HPDE6-E6E7 (cell line): ENCODE data around the gene DNM2.
"Not testable (repeated sequence)": the region's sequence is repeated elsewhere in the genome, so short reads cannot be mapped to it uniquely, and the experiment has no call there.

Experiments used
- DNase-seq: peaks from one replicate; pipeline ENCODE4 v3.0.0; 2011; ENCODE audit warnings: missing footprints; ENCODE audit errors: extremely low spot score

The DNM2 gene

DNA sequence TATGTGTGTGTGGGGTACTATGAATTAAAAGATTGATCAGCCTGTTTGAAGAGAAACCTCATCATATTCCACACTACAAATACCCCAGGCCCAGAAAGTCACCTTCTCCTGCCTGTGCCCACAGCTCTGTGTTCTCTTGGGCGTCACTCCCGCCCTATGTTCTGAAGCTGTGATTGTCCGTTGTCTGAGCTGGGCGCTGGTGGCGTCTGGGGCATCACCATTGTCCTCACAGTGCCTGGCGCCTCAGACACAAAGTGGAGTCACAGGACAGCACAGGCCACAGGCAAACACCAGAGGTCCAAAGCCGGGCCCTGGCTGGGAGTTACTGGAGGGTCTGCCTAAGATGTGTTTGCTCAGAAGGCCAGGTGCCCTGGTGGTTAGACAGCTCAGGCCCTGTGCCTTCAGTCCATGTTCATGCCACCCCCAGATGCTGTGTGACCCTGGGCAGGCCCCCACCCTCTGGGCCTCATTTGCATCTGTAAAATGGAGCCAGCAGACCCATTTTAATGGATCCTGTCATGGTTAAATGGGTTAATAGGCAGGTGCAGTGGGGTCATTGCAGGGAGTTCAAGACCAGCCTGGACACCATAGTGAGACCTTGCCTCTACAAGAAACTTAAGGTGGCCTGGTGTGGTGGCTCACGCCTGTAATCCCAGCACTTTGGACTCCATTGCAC is 34.5 kb downstream of the DNM2 start:
- DNase-seq, result no peak

DNA sequence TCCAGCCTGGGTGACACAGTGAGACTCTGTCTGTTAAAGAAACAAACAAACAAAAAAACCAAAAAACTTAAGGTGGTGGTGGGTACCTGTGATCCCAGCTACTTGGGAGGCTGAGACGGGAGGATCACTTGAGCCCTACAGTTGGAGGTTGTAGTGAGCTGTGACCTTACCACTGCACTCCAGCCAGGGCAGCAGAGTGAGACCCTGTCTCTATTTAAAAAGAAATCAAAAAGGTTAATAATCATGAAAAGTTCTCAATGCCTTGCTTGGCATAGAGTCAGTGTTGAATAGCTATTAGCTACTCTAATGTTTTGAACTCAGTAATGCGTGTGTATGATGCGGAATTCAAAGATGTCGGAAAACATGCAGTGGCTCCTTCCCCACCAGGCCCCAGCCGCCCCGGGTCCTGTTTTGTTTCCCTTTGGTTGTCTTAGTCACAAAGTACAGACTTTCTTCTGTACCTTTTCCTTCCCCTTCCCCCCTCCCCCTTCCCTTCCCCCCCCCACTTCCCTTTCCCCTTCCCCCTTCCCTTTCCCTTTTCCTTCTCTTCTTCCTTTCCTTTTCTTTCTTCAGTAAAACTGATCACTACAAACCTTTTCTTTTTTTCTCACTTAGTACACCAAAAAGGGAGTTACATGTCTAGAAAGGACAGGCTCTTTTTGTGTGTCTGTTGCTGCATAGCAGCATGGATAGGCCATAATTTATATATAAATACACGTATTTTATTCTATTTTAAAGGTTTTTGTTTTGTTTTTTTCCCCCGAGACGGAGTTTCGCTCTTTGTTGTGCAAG is 35.2 kb downstream of the DNM2 start:
- no peak for DNase-seq

GRCh38 chr19:10756371-10756770 is 38.5 kb downstream of the DNM2 start:
- DNase-seq, result no peak

GRCh38 chr19:10756791-10757190 is 38.9 kb downstream of the DNM2 start:
- no peak for DNase-seq

- not testable (repeated sequence) for DNase-seq
Measured at GRCh38 chr19:10758050-10758449, 40.2 kb downstream of the DNM2 start.

GRCh38 chr19:10758978-10759377 is 41.1 kb downstream of the DNM2 start:
- DNase-seq, result no peak

GRCh38 chr19:10760273-10760944 is 42.5 kb downstream of the DNM2 start:
- no peak for DNase-seq

- DNase-seq, result no peak
Measured at GRCh38 chr19:10761443-10762250, 43.8 kb downstream of the DNM2 start.

DNA sequence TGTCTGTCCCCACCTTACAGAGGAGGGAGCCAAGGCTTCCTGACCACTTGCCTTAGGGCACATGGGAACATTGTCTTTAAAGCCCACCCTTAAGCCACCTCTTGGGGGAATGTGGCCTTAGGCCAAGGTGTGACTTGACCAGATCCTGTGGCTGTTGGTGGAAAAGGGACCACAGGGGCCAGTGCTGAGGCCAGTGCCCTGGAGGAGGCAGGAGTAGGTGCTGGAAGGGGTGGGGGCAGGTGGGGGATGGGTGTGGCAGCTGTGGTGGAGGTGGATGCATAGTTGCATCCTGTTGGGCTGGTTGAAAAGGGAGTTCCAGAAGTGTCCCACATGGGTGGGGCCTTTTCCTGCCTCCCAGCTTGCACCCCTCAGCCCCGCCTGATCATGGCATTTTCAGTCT is 44.8 kb downstream of the DNM2 start:
- DNase-seq, result no peak

DNA sequence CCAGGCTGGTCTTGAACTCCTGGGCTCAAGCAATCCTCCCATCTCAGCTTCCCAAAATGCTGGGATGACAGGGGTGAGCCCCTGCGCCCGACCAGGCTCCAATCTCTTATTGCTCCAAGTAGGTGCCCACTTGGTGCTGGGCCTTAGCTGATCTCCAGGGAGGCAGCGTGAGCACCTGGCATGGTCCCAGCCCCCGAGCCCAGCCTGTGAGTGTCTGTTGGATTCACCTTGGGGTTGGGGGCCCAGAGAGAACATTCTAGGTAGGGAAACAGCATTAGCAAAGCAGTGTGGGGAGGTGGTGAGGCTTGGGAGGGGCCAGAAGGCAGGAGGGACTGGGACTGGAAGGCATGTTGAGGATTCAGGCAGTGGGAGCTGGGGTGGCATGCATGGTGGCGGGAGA is 45.5 kb downstream of the DNM2 start:
- no peak for DNase-seq

DNA sequence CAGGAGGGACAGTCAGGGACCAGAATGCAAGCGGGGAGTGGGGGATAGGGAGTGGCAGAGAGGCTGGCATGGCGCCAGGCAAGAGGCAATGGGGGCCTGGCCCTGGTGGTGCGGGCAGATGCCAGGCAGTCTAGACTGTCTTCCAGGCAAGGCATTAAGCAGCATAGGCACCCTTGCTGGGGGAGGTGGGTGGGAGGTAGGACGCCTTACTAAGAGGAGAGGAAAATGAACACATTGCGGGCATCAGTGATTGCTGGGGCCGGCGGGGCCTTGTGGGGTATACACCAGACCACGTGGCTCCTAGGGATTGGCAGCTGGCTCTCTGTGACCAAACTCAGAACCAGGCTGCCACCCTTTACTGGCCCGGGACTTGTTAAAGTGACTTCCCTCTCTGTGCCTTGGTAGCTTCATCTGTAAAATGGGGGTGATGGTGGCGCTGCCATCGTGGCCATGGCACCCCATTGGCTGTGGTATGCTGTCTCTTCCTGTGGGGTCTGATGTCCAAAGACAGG is 46.0 kb downstream of the DNM2 start:
- DNase-seq, result no peak

GRCh38 chr19:10764340-10764894 is 46.5 kb downstream of the DNM2 start:
- DNase-seq, result no peak

GRCh38 chr19:10766049-10766623 is 48.3 kb downstream of the DNM2 start:
- no peak for DNase-seq

- DNase-seq, result no peak
Measured at GRCh38 chr19:10766671-10767201, 48.9 kb downstream of the DNM2 start.

DNA sequence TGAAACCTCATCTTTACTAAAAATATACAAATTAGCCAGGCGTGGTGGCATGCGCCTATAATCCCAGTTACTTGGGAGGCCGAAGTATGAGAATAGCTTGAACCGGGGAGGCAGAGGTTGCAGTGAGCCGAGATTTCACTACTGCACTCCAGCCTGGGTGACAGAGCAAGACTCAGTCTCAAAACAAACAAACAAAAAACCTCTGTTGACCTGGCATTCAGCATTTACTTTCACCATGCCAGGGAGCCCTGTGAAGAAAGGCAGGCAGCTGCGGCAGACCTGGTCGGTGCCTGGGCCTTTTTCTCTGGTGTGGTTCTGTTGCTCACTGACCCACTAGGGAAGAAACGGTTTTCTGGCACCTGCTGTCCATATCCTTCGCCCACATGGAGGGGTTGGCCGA is 49.8 kb downstream of the DNM2 start:
- DNase-seq, result no peak

DNA sequence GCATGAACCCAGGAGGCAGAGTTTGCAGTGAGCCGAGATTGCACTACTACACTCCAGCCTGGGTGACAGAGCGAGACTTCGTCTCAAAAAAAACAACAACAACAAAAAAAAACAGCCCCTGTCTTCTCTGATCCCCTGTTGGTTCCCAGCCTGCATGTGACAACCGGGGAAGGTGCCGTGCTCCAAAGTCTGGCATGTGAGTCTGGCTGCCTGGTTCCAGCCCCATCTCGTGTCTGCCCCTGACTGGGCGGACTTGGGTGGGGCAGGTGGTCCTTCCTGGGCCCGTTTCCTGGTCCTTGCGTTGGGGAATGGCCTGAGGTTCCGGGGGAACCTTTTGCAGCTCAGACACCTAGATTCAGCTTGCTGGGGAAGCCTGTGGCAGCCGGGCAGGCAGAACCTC is 50.5 kb downstream of the DNM2 start:
- DNase-seq, result no peak

GRCh38 chr19:10768936-10769335 is 51.1 kb downstream of the DNM2 start:
- DNase-seq, result no peak

DNA sequence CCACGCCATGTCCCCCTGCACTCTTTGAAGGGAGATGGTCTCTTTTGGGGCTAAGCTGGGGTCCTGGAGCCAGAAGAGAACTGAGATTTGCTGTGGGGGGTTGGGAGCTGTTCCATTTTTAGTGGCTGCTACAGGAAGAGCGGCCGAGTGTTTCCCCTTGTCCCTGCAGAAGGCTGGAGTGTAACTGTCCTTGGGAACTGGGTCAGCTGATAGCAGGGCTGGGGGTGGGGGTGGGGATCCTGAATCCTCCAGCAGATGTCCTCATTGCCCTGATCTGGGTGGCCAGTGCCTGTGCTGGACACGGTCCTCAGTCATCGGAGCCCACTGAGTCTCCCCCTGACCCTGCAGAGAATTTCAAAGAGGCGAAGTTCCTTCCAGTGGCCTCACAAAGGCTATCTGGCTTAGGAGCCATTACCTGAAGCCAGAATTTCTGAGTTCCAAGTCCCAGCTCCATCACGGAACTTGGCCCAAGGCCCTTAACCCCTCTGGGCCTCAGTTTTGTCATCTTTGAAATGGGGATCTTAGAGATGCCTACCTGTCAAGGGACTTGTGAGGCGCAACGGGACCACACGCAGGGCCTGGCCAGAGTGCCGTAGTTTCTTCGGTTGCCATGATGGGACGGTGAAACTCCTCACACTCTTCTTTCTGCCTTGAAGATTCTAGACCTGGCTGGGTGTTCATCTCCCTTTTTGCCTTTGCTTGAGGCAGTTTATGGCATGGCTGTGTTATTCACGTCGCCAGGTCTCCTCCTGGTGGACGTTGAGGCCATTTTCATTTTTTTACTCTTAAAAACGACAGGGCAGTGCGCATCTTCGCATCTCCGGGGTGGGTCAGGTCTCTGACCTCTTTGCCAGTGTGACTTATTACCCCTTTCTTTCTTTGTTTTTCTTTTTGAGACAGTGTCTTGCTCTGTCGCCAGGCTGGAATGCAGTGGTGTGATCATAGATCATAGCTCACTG is 51.9 kb downstream of the DNM2 start:
- no peak for DNase-seq

DNA sequence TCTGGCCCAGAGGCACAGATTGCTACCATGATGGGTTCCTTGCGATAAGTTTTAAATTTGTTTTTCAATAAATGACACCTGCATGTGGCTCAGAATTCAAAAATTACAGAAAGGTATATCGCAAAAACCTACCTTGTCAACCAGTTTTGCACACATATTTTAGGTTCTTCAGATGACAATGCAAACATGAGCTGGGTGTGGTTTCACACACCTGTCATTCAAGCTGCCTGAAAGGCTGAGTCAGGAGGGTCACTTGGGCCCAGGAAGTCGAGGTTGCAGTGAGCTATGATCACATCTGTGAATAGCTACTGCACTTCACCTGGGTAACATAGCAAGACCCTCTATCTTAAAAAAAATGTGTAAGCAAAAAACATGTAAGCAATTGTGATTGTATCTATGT is 56.1 kb downstream of the DNM2 start:
- DNase-seq, result no peak

- DNase-seq, result no peak
Measured at GRCh38 chr19:10774893-10775292, 57.0 kb downstream of the DNM2 start.
